GM12878 (cell line): ENCODE results near the gene FOXO1. TPM values are rescaled to one million over a fixed set of nuclear protein-coding genes. Genes with fewer than 3 reads are reported as not detected.

Experiments
- ATAC-seq: fragments of 200-7000 bp; cut with Tn5 transposase; 3 replicates; pipeline ENCODE4 v1.9.1; 2020; ENCODE audit warnings: mild to moderate bottlenecking, moderate library complexity
- BruUV-seq: library from RNA; stranded (reverse); fragments of 400-500 nt; replicated peaks from 2 replicates; lab custom pipeline; 2021; lab: Mats Ljungman, UMichigan
- CTCF ChIA-PET: fragments of 300-600 bp; sonication (Branson Sonifier 250); formaldehyde crosslinking; extraction: SDS; loops from one replicate; lab custom pipeline; 2021; ENCODE audit warnings: inconsistent platforms; lab: Yijun Ruan, JAX
- POLR2A ChIA-PET: fragments of 350-600 bp; formaldehyde crosslinking; extraction: SDS; loops from one replicate; lab custom pipeline; 2021; ENCODE audit warnings: inconsistent platforms; lab: Charles Lee
- RAD21 ChIA-PET: fragments of 300-600 bp; sonication (Branson Sonifier 250); formaldehyde crosslinking; loops from one replicate; lab custom pipeline; 2023; ENCODE audit warnings: antibody characterized with exemption; ENCODE audit not compliant: unreplicated experiment; lab: Charles Lee
- SMC1A ChIA-PET: fragments of 300-600 bp; sonication (Branson Sonifier 250); formaldehyde crosslinking; loops from one replicate; lab custom pipeline; 2023; ENCODE audit not compliant: unreplicated experiment, uncharacterized antibody; lab: Charles Lee
- DNase-seq: peaks from one replicate; pipeline ENCODE4 v3.0.0-alpha.2; 2011; ENCODE audit warnings: low read depth, low spot score
- FAIRE-seq: peaks from 3 replicates; lab custom pipeline; 2011; peaks lifted over from hg19 to GRCh38; lab: Jason Lieb, UNC
- H2AFZ ChIP-seq: 2 replicates; pipeline ENCODE4 v1.6.0; 2011; ENCODE audit warnings: low read depth, low read length, control low read depth; ENCODE audit not compliant: control insufficient read depth
- H3K27ac ChIP-seq: 2 replicates; pipeline ENCODE4 v1.5.1; 2011; ENCODE audit warnings: control low read depth; ENCODE audit not compliant: control insufficient read depth, insufficient read depth
- H3K27me3 ChIP-seq, 2 experiments: replicated peaks in 1 of 2; 2 replicates each; pipeline versions ENCODE4 v1.6.0 to v1.6.1; 2011; ENCODE audit warnings: low read length in 1 of 2; ENCODE audit not compliant: control insufficient read depth in 2 of 2, insufficient read depth in 2 of 2
- H3K36me3 ChIP-seq, 2 experiments: 2 replicates each; pipeline ENCODE4 v1.5.1; 2011; ENCODE audit warnings: low read length in 1 of 2; ENCODE audit not compliant: control insufficient read depth in 2 of 2, insufficient read depth in 2 of 2
- H3K4me1 ChIP-seq: 2 replicates; pipeline ENCODE4 v1.6.1; 2011; ENCODE audit warnings: mild to moderate bottlenecking, low read length, moderate library complexity, mixed read lengths; ENCODE audit not compliant: control insufficient read depth, insufficient read depth
- H3K4me2 ChIP-seq: 2 replicates; pipeline ENCODE4 v1.6.0; 2011; ENCODE audit warnings: control low read depth; ENCODE audit not compliant: control insufficient read depth, insufficient read depth
- H3K4me3 ChIP-seq: fragments of 200-600 bp; sonication (generic); 2 replicates; pipeline ENCODE4 v1.5.1; 2016
- H3K79me2 ChIP-seq: 2 replicates; pipeline ENCODE4 v1.6.0; 2011; ENCODE audit warnings: low read length; ENCODE audit not compliant: control insufficient read depth, insufficient read depth
- H3K9ac ChIP-seq: 2 replicates; pipeline ENCODE4 v1.8.0; 2011; ENCODE audit warnings: low read length, control low read depth, mixed read lengths; ENCODE audit not compliant: control insufficient read depth, insufficient read depth
- H3K9me3 ChIP-seq: replicated peaks from 3 replicates; pipeline ENCODE4 v1.5.1; 2011; ENCODE audit warnings: mild to moderate bottlenecking, low read length; ENCODE audit not compliant: control insufficient read depth, insufficient read depth
- H4K20me1 ChIP-seq: 2 replicates; pipeline ENCODE4 v1.6.0; 2011; ENCODE audit not compliant: control insufficient read depth, insufficient read depth
- ASH2L ChIP-seq: fragments of 300-600, 200-600 bp; sonication (generic); IDR thresholded peaks from 2 replicates; pipeline ENCODE4 v1.6.1; 2017; ENCODE audit warnings: low read depth, mild to moderate bottlenecking, borderline replicate concordance
- CBX5 ChIP-seq: sonication (generic); IDR thresholded peaks from 2 replicates; pipeline ENCODE4 v1.6.1; 2016; ENCODE audit warnings: low read depth, moderate library complexity, mild to moderate bottlenecking, inconsistent platforms
- CHD1 ChIP-seq: IDR thresholded peaks from 2 replicates; pipeline ENCODE4 v1.6.1; 2012; ENCODE audit warnings: low read depth, low read length, improper control_type of control experiment
- CREB1 ChIP-seq: IDR thresholded peaks from 2 replicates; pipeline ENCODE4 v1.6.1; 2012; ENCODE audit warnings: low read depth, mild to moderate bottlenecking, inconsistent platforms
- PAX5 ChIP-seq: IDR thresholded peaks from 2 replicates; pipeline ENCODE4 v1.6.1; 2011; ENCODE audit warnings: low read depth, low read length, borderline replicate concordance
- SP1 ChIP-seq: IDR thresholded peaks from one replicate; pipeline ENCODE4 v1.6.1; 2011; ENCODE audit warnings: low read depth, low read length
- SPI1 ChIP-seq: IDR thresholded peaks from 2 replicates; pipeline ENCODE4 v1.6.1; 2011; ENCODE audit warnings: low read depth, mild to moderate bottlenecking, low read length, moderate library complexity, borderline replicate concordance; ENCODE audit not compliant: insufficient read depth
- TCF7 ChIP-seq: IDR thresholded peaks from 2 replicates; pipeline ENCODE4 v1.6.1; 2014; ENCODE audit warnings: antibody characterized with exemption, borderline replicate concordance
- ZNF622 ChIP-seq: fragments of 450-650 bp; IDR thresholded peaks from 2 replicates; pipeline ENCODE4 v1.6.1; 2017; ENCODE audit warnings: mild to moderate bottlenecking, inconsistent platforms
- ZSCAN29 ChIP-seq: fragments of 450-650 bp; IDR thresholded peaks from 2 replicates; pipeline ENCODE4 v1.6.1; 2017; ENCODE audit warnings: mild to moderate bottlenecking, moderate library complexity
- WGBS: methylation state at CpG from one replicate; pipeline ENCODE4 v1.1.6; 2016; ENCODE audit warnings: low lambda C conversion rate; ENCODE audit not compliant: insufficient replicate concordance, insufficient coverage; ENCODE audit errors: missing lambda C conversion rate; 5-methylcytosine and 5-hydroxymethylcytosine counted together
- in situ Hi-C: fragments of 300-500 bp; cut with MboI; formaldehyde crosslinking; loops from 9 replicates; pipeline ENCODE4 v1.14.3; 2018; ENCODE audit warnings: mixed read lengths
- intact Hi-C: fragments of 100-400 bp; cut with micrococcal nuclease; formaldehyde crosslinking; loops from one replicate; pipeline ENCODE4 v1.14.2; 2022; ENCODE audit not compliant: unreplicated experiment
- polyA plus RNA-seq, 11 experiments: library from polyadenylated mRNA; depleted of rRNA in 4 of 11; unstranded in 6 of 11; stranded (reverse) in 5 of 11; fragments of >200 nt; fragmentation: Nextera tagmentation in 4 of 11; fragmentation: Illumina TruSeq in 1 of 11; extraction: Ambion mirVana in 4 of 11; extraction: Trizol in 1 of 11; gene quantifications; 1 replicate in 1 of 11; 2 replicates in 10 of 11; pipeline versions ENCODE4 v1.2.1 to v1.2.3, GENCODE V29; 2011 to 2016; ENCODE audit warnings: inconsistent platforms in 2 of 11, missing spikeins in 2 of 11, low read depth in 1 of 11
- total RNA-seq, 4 experiments: library from RNA; depleted of rRNA in 3 of 4; stranded (reverse); fragments of >200 nt in 3 of 4; fragmentation: Illumina TruSeq in 1 of 4; extraction: Trizol in 1 of 4; gene quantifications; 2 replicates each; pipeline versions ENCODE4 v1.2.1 to v1.2.3, GENCODE V29; 2013 to 2021
- TF ChIP-seq, protein P1 (sequence below): fragments of 450-650 bp; formaldehyde crosslinking; IDR thresholded peaks from 2 replicates; pipeline ENCODE4 v1.4.0; 2020; ENCODE audit warnings: mild to moderate bottlenecking, moderate library complexity

Gene FOXO1
- total and polyA plus RNA-seq, 10 of the 15 experiments (the other 5 are each of a cell fraction or from before 2014, with no cell fraction given) = 0.58 to 8.3 (median 0.88) TPM

DNA sequence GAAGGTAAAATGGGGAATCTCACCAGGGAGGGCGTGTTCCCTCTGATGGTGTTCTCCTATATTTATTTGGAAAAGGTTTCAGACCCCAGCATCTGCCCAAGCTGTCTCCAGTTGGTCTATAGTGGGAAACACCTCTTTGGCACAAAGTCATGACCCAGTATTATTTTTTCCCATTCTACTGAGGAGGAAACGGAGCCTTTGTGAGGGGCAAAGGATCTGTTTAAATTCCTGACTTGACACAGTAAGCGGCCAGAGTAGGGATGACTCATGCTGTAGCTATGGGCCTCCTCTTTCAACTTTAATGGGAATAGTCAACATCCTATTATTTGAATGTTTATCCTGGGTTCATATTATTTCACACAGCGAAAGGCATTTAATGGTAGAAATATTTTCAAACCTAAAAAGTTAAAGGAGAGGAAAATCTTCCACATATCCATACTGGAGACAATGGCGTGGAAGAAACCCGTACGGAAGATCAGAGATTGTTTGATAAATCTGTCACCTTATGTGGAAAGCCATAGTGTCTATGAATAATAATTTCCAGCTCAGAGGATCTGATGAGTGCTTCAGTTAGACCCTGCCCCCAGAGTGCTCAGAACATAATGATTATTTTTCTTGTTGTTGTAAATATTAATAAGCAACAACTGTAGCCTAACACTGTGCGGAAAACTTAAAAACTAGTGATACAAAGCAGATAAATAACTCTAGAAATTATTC is 126.0 kb downstream of the FOXO1 start:
- Histone ChIP-seq H3K9me3 (no peaks in the 10 kb centered on the region), H3K27me3 (no peaks in the 10 kb centered on the region), H4K20me1 (no peaks in the 10 kb centered on the region), H3K4me3 (no peak overlapping the region), H3K27ac (no peak overlapping the region), H3K4me1 (no peaks in the 10 kb centered on the region), H2AFZ (no peak overlapping the region), H3K36me3 (no peaks in the 10 kb centered on the region), H3K79me2 (no peaks in the 10 kb centered on the region), H3K4me2 (no peak overlapping the region), H3K9ac (no peak overlapping the region)
- DNase-seq (no peak), ATAC-seq (no peak), FAIRE-seq (no peak)
- no peak for TF ChIP-seq ASH2L
- TF ChIP-seq CHD1 = no peak
- no peak for TF ChIP-seq PAX5
- no peak for TF ChIP-seq SPI1
- no peak for TF ChIP-seq TCF7
- no peak for TF ChIP-seq CREB1
- no peak for TF ChIP-seq SP1
- no peak for TF ChIP-seq CBX5
- TF ChIP-seq, protein P1, sequence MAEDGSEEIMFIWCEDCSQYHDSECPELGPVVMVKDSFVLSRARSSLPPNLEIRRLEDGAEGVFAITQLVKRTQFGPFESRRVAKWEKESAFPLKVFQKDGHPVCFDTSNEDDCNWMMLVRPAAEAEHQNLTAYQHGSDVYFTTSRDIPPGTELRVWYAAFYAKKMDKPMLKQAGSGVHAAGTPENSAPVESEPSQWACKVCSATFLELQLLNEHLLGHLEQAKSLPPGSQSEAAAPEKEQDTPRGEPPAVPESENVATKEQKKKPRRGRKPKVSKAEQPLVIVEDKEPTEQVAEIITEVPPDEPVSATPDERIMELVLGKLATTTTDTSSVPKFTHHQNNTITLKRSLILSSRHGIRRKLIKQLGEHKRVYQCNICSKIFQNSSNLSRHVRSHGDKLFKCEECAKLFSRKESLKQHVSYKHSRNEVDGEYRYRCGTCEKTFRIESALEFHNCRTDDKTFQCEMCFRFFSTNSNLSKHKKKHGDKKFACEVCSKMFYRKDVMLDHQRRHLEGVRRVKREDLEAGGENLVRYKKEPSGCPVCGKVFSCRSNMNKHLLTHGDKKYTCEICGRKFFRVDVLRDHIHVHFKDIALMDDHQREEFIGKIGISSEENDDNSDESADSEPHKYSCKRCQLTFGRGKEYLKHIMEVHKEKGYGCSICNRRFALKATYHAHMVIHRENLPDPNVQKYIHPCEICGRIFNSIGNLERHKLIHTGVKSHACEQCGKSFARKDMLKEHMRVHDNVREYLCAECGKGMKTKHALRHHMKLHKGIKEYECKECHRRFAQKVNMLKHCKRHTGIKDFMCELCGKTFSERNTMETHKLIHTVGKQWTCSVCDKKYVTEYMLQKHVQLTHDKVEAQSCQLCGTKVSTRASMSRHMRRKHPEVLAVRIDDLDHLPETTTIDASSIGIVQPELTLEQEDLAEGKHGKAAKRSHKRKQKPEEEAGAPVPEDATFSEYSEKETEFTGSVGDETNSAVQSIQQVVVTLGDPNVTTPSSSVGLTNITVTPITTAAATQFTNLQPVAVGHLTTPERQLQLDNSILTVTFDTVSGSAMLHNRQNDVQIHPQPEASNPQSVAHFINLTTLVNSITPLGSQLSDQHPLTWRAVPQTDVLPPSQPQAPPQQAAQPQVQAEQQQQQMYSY = no peak
- no peak for TF ChIP-seq ZNF622
- TF ChIP-seq ZSCAN29 = no peak
- ChIA-PET SMC1A (interaction anchor here (0.9 to 1.3 kb wide), 3 partner anchors 28 to 142 kb away, joined by 3 to 5 read pairs (median 4); no protein-coding TSS in a partner anchor), POLR2A (no interaction called here), CTCF (no interaction called here), RAD21 (no interaction called here)
- in situ Hi-C loops (no loop called here), intact Hi-C loops (no loop called here)
- BruUV-seq = no TSS peak
- WGBS = 86% methylated on average over 8 of the region's 8 CpGs
